Neuronal stem cell (in vitro differentiated cells): ENCODE measurements around the gene FANCL.
"Not testable (repeated sequence)": the region's sequence is repeated elsewhere in the genome, so short reads cannot be mapped to it uniquely, and the experiment has no call there.

ENCODE experiments used
- DNase-seq: peaks from one replicate; pipeline ENCODE4 v3.0.0-alpha.2; 2013; ENCODE audit warnings: low spot score
- H2AFZ ChIP-seq: one replicate; pipeline ENCODE4 v1.6.1; 2013; ENCODE audit warnings: mild to moderate bottlenecking, low read length, inconsistent platforms
- H2AK5ac ChIP-seq: 2 replicates; pipeline ENCODE4 v1.6.1; 2013; ENCODE audit warnings: low read depth, mild to moderate bottlenecking, inconsistent platforms, low read length, moderate library complexity, mixed read lengths
- H2BK120ac ChIP-seq: 2 replicates; pipeline ENCODE4 v1.6.1; 2013; ENCODE audit warnings: low read depth, mild to moderate bottlenecking, inconsistent platforms, low read length, moderate library complexity, mixed read lengths
- H2BK12ac ChIP-seq: one replicate; pipeline ENCODE4 v1.6.1; 2013; ENCODE audit warnings: low read length, inconsistent platforms
- H2BK15ac ChIP-seq: 2 replicates; pipeline ENCODE4 v1.6.1; 2013; ENCODE audit warnings: mild to moderate bottlenecking, low read length, inconsistent platforms, mixed read lengths
- H2BK5ac ChIP-seq: one replicate; pipeline ENCODE4 v1.6.1; 2013; ENCODE audit warnings: inconsistent platforms, mild to moderate bottlenecking, low read length, moderate library complexity
- H3K14ac ChIP-seq: one replicate; pipeline ENCODE4 v1.6.1; 2013; ENCODE audit warnings: low read length, inconsistent platforms
- H3K18ac ChIP-seq: 2 replicates; pipeline ENCODE4 v1.6.1; 2013; ENCODE audit warnings: low read length, inconsistent platforms
- H3K23ac ChIP-seq: 2 replicates; pipeline ENCODE4 v1.6.1; 2013; ENCODE audit warnings: low read depth, mild to moderate bottlenecking, mixed read lengths, low read length, inconsistent platforms; ENCODE audit not compliant: poor library complexity
- H3K27ac ChIP-seq: replicated peaks from 3 replicates; pipeline ENCODE4 v1.5.1; 2013; ENCODE audit warnings: low read length, inconsistent platforms
- H3K27me3 ChIP-seq, 3 experiments: 2 replicates each; pipeline ENCODE4 v1.6.1; 2013; ENCODE audit warnings: low read length in 3 of 3, mild to moderate bottlenecking in 2 of 3, inconsistent platforms in 1 of 3, low read depth in 1 of 3, mixed read lengths in 1 of 3, moderate library complexity in 1 of 3; ENCODE audit not compliant: control insufficient read depth in 3 of 3, insufficient read depth in 3 of 3
- H3K36me3 ChIP-seq, 2 donors: replicated peaks in 1 of 2; 2 replicates each; pipeline ENCODE4 v1.6.1; 2013; ENCODE audit warnings: low read length in 2 of 2; ENCODE audit not compliant: control insufficient read depth in 2 of 2, insufficient read depth in 2 of 2
- H3K4ac ChIP-seq: 2 replicates; pipeline ENCODE4 v1.6.1; 2013; ENCODE audit warnings: inconsistent platforms, mild to moderate bottlenecking, low read length, moderate library complexity
- H3K4me1 ChIP-seq, 2 donors: 1 replicate in 1 of 2; 2 replicates in 1 of 2; pipeline ENCODE4 v1.6.1; 2013; ENCODE audit warnings: low read length in 2 of 2, low read depth in 1 of 2; ENCODE audit not compliant: control insufficient read depth in 2 of 2, insufficient read depth in 1 of 2
- H3K4me2 ChIP-seq: one replicate; pipeline ENCODE4 v1.6.1; 2013; ENCODE audit warnings: mild to moderate bottlenecking, low read length, inconsistent platforms; ENCODE audit not compliant: insufficient read depth, poor library complexity, severe bottlenecking
- H3K4me3 ChIP-seq, 2 donors: 2 replicates each; pipeline ENCODE4 v1.5.1; 2013; ENCODE audit warnings: low read length in 2 of 2, mild to moderate bottlenecking in 2 of 2, inconsistent platforms in 1 of 2, moderate library complexity in 1 of 2
- H3K79me1 ChIP-seq: one replicate; pipeline ENCODE4 v1.6.1; 2013; ENCODE audit warnings: low read depth, mild to moderate bottlenecking, inconsistent platforms, low read length, moderate library complexity
- H3K9ac ChIP-seq: one replicate; pipeline ENCODE4 v1.6.1; 2013; ENCODE audit warnings: mild to moderate bottlenecking, low read depth, low read length, inconsistent platforms; ENCODE audit not compliant: poor library complexity
- H3K9me3 ChIP-seq, 2 donors: replicated peaks in 1 of 2; 2 replicates each; pipeline versions ENCODE3 to v1.6.1; 2013; ENCODE audit warnings: low read length in 2 of 2, mild to moderate bottlenecking in 2 of 2, inconsistent platforms in 1 of 2, low read depth in 1 of 2, mixed read lengths in 1 of 2, moderate library complexity in 1 of 2; ENCODE audit not compliant: control insufficient read depth in 2 of 2, insufficient read depth in 1 of 2
- H4K8ac ChIP-seq: one replicate; pipeline ENCODE4 v1.6.1; 2013; ENCODE audit warnings: low read depth, mild to moderate bottlenecking, inconsistent platforms, low read length, moderate library complexity
- H4K91ac ChIP-seq: one replicate; pipeline ENCODE4 v1.6.1; 2013; ENCODE audit warnings: low read length, low read depth, mild to moderate bottlenecking, inconsistent platforms; ENCODE audit not compliant: poor library complexity
- WGBS, 2 donors: extraction: QIAGEN DNeasy Blood & Tissue Kit; methylation state at CpG; one replicate each; pipeline ENCODE4 v1.1.7; 2013; ENCODE audit warnings: missing lambda C conversion rate in 2 of 2, mixed read lengths in 1 of 2; ENCODE audit not compliant: insufficient read length in 2 of 2, insufficient replicate concordance in 1 of 2; ENCODE audit errors: extremely low coverage in 2 of 2; 5-methylcytosine and 5-hydroxymethylcytosine counted together

Gene FANCL

DNA sequence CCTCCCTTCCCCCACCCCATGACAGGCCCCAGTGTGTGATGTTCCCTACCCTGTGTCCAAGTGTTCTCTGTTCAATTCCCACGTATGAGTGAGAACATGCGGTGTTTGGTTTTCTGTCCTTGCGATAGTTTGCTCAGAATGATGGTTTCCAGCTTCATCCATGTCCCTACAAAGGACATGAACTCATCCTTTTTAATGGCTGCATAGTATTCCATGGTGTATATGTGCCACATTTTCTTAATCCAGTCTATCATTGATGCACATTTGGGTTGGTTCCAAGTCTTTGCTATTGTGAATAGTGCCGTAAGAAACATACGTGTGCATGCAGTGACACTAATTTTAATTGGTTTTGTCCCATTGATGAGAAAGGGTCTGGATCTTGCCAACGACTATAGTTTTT lies 95.4 kb downstream of the FANCL start:
- H2BK12ac ChIP-seq, H3K9me3 ChIP-seq, DNase-seq, H3K9ac ChIP-seq, H3K27ac ChIP-seq, H3K27me3 ChIP-seq, H2AK5ac ChIP-seq, H3K4me3 ChIP-seq, H2BK15ac ChIP-seq, H3K4me1 ChIP-seq, H3K4me2 ChIP-seq, H3K14ac ChIP-seq, H4K8ac ChIP-seq, H3K36me3 ChIP-seq, H3K4ac ChIP-seq, H2BK5ac ChIP-seq, H3K18ac ChIP-seq, H4K91ac ChIP-seq, H3K23ac ChIP-seq, H3K79me1 ChIP-seq, H2AFZ ChIP-seq, H2BK120ac ChIP-seq: not testable (repeated sequence)
- WGBS, 2 donors: no CpG with 5 or more reads among the region's 6 CpGs

DNA sequence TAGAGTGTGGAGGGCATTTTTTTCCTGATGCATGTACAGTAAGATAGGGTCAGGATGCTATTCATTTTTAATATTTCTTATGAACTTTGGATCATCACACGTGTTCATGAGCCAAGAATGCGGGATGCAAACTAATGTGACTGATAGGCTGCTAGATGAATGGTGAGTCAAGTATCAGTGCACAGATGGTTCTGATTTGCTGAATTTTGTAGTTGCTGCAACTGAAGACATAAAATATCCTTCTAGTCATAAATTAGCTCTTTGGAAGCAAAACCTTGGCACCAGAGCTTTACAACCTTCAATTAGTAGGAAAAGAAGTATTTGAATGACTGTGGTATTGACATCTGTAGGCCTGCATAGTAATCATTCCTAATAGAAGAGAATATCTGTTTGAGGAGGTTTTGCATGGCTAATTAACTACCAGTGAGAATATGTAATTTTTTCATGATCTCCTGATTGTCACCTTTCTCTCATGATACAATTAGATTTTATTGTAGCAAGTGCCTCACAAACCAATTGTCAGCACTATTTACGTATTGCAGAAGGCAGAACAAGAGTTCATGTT lies 100.5 kb downstream of the FANCL start:
- Histone ChIP-seq H2AK5ac (no peak overlapping the region), H3K4me3 (no peak overlapping the region), H3K9me3 (no peaks in the 10 kb centered on the region), H3K23ac (no peak overlapping the region), H2BK12ac (no peak overlapping the region), H3K79me1 (no peaks in the 10 kb centered on the region), H3K4ac (no peak overlapping the region), H3K4me1 (no peaks in the 10 kb centered on the region), H4K91ac (no peak overlapping the region), H3K4me2 (no peak overlapping the region), H2BK5ac (no peak overlapping the region), H4K8ac (no peak overlapping the region), H2BK15ac (no peak overlapping the region), H3K18ac (no peak overlapping the region), H3K27me3 (no peaks in the 10 kb centered on the region), H3K14ac (no peak overlapping the region), H3K36me3 (no peaks in the 10 kb centered on the region), H2AFZ (no peak overlapping the region), H2BK120ac (no peak overlapping the region), H3K27ac (no peak overlapping the region), H3K9ac (no peak overlapping the region)
- no peak for DNase-seq
- no CpG with 5 or more reads among the region's 3 CpGs for WGBS, 2 donors

GRCh38 chr2:58138396-58139030 lies 102.6 kb downstream of the FANCL start:
- H2AFZ ChIP-seq: no peak overlapping the region
- no CpG with 5 or more reads among the region's 3 CpGs for WGBS, 2 donors

DNA sequence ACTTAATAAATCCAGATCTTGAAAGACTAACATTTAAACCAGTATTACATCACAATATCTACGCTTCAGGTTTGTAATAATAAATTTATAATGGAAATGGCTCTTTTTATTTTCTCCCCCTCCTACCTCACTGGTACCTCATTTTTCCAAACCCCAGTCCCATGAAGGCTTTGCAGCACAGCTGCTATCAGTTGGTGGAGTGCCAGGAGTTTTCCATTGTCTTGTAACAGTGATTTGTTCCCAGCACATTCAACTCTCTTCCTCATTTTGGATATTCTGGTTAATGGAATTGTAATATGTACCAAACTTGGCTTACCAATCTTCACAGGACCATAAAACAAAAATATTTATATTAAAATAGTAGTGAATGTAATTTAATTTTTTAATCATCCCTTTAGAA lies 103.3 kb downstream of the FANCL start:
- Histone ChIP-seq H3K9ac (no peak overlapping the region), H3K4me2 (no peak overlapping the region), H2BK12ac (no peak overlapping the region), H2BK120ac (no peak overlapping the region), H3K4ac (no peak overlapping the region), H3K36me3 (no peaks in the 10 kb centered on the region), H2BK15ac (no peak overlapping the region), H3K14ac (no peak overlapping the region), H2AK5ac (no peak overlapping the region), H3K27ac (no peak overlapping the region), H3K9me3 (no peaks in the 10 kb centered on the region), H3K27me3 (no peaks in the 10 kb centered on the region), H3K4me3 (no peak overlapping the region), H2BK5ac (no peak overlapping the region), H3K4me1 (no peaks in the 10 kb centered on the region), H3K79me1 (no peaks in the 10 kb centered on the region), H2AFZ (no peak overlapping the region), H3K23ac (no peak overlapping the region), H4K91ac (no peak overlapping the region), H4K8ac (no peak overlapping the region), H3K18ac (no peak overlapping the region)
- DNase-seq: no peak
- WGBS, 2 donors: no CpG with 5 or more reads among the region's 1 CpG

More at GRCh38 chr2:58138396-58139030, 102.6 kb downstream of the FANCL start:
- H4K91ac ChIP-seq: no peak overlapping the region
- no peaks in the 10 kb centered on the region for H3K27me3 ChIP-seq
- H2BK120ac ChIP-seq: no peak overlapping the region
- no peak overlapping the region for H3K9ac ChIP-seq
- no peak overlapping the region for H2AK5ac ChIP-seq
- H3K9me3 ChIP-seq: no peaks in the 10 kb centered on the region
- no peaks in the 10 kb centered on the region for H3K36me3 ChIP-seq
- no peak overlapping the region for H3K27ac ChIP-seq
- no peak overlapping the region for H3K18ac ChIP-seq
- H2BK12ac ChIP-seq: no peak overlapping the region
- H3K4me2 ChIP-seq: no peak overlapping the region
- H2BK5ac ChIP-seq: no peak overlapping the region
- H3K4me3 ChIP-seq: no peak overlapping the region
- DNase-seq: no peak
- no peak overlapping the region for H3K23ac ChIP-seq
- no peak overlapping the region for H2BK15ac ChIP-seq
- no peaks in the 10 kb centered on the region for H3K4me1 ChIP-seq
- no peak overlapping the region for H3K4ac ChIP-seq
- H3K14ac ChIP-seq: no peak overlapping the region
- no peaks in the 10 kb centered on the region for H3K79me1 ChIP-seq
- no peak overlapping the region for H4K8ac ChIP-seq
